ENCODE data around the gene KIAA0825.
"Not testable (repeated sequence)": the region's sequence is repeated elsewhere in the genome, so short reads cannot be mapped to it uniquely, and the experiment has no call there.

The KIAA0825 gene

GRCh38 chr5:94367900-94368299 is 250.5 kb downstream of the KIAA0825 start:
- DNase-seq = no peak

GRCh38 chr5:94366811-94367210 is 251.6 kb downstream of the KIAA0825 start:
- no peak for DNase-seq

GRCh38 chr5:94362857-94363256 is 255.5 kb downstream of the KIAA0825 start:
- no peak for DNase-seq

- DNase-seq = no peak
Observed at GRCh38 chr5:94361832-94362796, 256.3 kb downstream of the KIAA0825 start.

GRCh38 chr5:94361161-94361560 is 257.2 kb downstream of the KIAA0825 start:
- DNase-seq = no peak

- no peak for DNase-seq
Observed at GRCh38 chr5:94360382-94361130, 257.8 kb downstream of the KIAA0825 start.

GRCh38 chr5:94359880-94360279 is 258.5 kb downstream of the KIAA0825 start:
- no peak for DNase-seq

- DNase-seq = no peak
Observed at GRCh38 chr5:94355811-94356210, 262.6 kb downstream of the KIAA0825 start.

GRCh38 chr5:94354837-94355485 is 263.4 kb downstream of the KIAA0825 start:
- not testable (repeated sequence) for DNase-seq

GRCh38 chr5:94353605-94354004 is 264.8 kb downstream of the KIAA0825 start:
- DNase-seq = no peak

GRCh38 chr5:94347130-94347529 is 271.3 kb downstream of the KIAA0825 start:
- DNase-seq = no peak

- DNase-seq = no peak
Observed at GRCh38 chr5:94345257-94345656, 273.1 kb downstream of the KIAA0825 start.

- no peak for DNase-seq
Observed at GRCh38 chr5:94337617-94338016, 280.8 kb downstream of the KIAA0825 start.

GRCh38 chr5:94335936-94336335 is 282.5 kb downstream of the KIAA0825 start:
- no peak for DNase-seq

- DNase-seq = no peak
Observed at GRCh38 chr5:94329115-94329514, 289.3 kb downstream of the KIAA0825 start.

GRCh38 chr5:94326586-94326985 is 291.8 kb downstream of the KIAA0825 start:
- no peak for DNase-seq

GRCh38 chr5:94316916-94317838 is 301.2 kb downstream of the KIAA0825 start:
- no peak for DNase-seq

- no peak for DNase-seq
Observed at GRCh38 chr5:94314460-94315131, 303.8 kb downstream of the KIAA0825 start.

GRCh38 chr5:94313696-94314095 is 304.7 kb downstream of the KIAA0825 start:
- DNase-seq = no peak

- no peak for DNase-seq
Observed at GRCh38 chr5:94313188-94313587, 305.2 kb downstream of the KIAA0825 start.

- DNase-seq = no peak
Observed at GRCh38 chr5:94312298-94312697, 306.1 kb downstream of the KIAA0825 start.

GRCh38 chr5:94310833-94311232 is 307.6 kb downstream of the KIAA0825 start:
- DNase-seq = no peak

Measured in CD4-positive, alpha-beta T cell treated with Interleukin-1 beta for 1 hour (primary cell).